ENCODE measurements around the gene FKBP4.

DNA sequence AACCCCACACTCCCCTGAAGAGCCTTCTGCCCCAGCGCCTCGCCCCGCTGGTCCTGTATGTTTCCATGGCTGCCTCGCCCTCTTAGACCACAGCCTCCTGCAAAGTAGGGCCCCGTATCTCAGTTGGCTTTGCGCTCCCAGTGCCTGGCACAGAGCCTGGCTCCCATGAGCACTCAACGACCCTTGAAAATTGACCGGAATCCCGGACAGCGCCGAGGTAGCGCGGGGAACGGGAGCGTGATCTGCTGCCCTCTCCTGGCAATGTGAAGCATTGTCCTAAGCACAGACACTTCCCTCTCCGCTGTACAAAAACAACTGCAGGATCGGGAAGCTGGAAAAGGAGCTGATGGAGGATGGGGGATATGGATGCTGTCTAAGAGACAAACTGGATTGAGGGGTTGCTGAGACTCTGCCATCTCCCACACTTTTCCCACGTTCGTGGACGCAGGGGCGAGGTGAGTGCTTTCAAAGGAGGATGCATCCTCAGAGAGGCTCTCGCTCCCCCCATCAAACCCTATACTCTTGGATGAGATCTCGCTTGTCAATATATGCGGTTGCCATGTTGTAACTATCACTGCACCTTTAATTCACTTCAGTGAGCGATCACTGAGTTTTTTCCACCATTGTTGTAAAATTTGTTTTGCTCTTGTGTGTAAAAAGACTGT lies 10.7 kb upstream of the FKBP4 start:
- TF ChIP-seq CTCF (IDR thresholded peaks at IDR 0.05) = peak; percentile 68 to 76 (median 75)
- TF ChIP-seq POLR2A (IDR thresholded peaks at IDR 0.05) = no peak

All from vagina (tissue), 2 donors.